ENCODE data around the gene DHRS13.

- TF ChIP-seq CTCF (IDR thresholded peaks at IDR 0.05), result no peak
- no peak for TF ChIP-seq POLR2A (IDR thresholded peaks at IDR 0.05)
- TF ChIP-seq EP300 (IDR thresholded peaks at IDR 0.05), result no peak
Measured at GRCh38 chr17:28917465-28917864, 14.6 kb upstream of the DHRS13 start.

Data from ovary (tissue), 3 donors.